Activated CD4-positive, alpha-beta T cell treated with anti-CD3 and anti-CD28 coated beads, Interleukin-2, amount 50 U/mL, for 48 hours (primary cell): Measurements from ENCODE around the gene AKAP7.

Experiments
- DNase-seq, 2 experiments: peaks; one replicate each; pipeline ENCODE4 v3.0.0-alpha.2; 2020

Gene AKAP7

GRCh38 chr6:131134220-131134979 is 867 bp upstream of the AKAP7 start:
- no peak for DNase-seq

GRCh38 chr6:131134980-131135243 is 355 bp upstream of the AKAP7 start:
- DNase-seq = no peak

DNA sequence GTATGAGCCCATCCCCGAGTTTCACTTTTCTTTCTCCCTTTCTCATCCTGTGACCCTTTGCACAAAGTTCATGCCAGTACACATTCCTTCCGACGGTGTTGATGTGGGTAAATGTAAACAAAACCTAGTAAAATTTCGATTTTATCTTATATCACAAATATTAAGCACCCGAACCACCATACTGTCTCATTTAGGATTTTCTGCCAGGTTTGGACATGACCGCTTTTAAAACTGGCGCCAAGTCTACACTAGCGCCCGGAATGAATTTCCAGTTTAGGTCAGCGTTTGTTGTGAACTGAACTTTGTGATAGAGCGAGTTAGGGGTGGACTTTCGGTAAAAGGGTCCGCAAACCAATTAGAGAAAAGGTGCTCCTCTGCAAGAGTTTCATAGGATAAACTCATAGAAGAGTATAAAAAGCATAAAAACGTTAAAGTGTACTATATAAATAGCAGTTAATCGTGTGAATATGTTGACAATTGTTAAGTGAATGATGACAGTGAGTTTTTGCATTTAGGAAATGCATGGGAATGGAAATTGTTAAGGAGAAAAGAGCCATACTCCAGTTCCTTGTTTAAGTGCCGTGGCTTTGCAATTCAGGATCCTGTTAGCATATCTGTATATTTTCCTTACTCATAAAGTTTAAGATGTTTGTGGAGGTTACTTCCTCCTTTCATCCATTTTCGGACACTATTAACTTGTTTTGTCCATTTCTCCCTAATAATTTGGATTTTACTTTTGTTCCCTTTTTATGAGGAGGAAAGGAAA is 937 bp downstream of the AKAP7 start:
- DNase-seq = peak in 1 of 2 experiments; percentile 6

DNA sequence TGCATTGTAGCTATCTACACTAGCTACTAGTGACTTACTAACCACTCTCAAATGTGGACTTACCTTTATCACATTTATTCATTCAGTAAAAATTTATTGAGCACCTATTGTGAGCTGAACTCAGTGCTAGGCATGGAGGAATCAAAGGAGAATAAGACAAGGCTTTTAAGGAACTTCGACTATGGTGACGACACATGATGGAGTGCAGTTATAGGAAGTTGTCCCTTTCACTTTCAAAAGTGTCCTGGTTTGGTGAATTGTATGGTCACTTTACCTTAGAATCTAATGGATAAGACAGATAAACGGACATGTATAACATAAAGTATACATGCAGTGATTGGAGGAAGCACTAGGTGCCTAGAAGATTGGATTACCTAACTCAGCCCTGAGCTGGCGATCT is 4.3 kb downstream of the AKAP7 start:
- no peak for DNase-seq

DNA sequence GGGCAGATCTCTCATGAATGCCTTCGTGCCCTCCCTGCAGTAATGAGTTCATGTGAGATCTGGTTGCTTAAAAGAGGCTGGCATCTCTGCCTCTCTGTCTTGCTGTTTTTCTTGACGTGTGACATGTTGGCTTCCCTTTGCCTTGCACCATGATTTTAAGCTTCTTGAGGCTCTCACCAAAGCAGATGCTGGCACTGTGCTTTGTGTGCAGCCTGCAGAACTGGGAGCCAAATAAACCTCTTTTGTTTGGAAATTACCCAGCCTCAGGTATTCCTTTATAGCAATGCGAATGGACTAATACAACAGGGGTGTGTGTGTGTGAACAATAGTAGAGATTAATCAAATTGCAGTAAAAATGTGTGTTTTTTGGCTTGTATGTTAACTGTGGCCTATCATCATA is 8.1 kb downstream of the AKAP7 start:
- no peak for DNase-seq

DNA sequence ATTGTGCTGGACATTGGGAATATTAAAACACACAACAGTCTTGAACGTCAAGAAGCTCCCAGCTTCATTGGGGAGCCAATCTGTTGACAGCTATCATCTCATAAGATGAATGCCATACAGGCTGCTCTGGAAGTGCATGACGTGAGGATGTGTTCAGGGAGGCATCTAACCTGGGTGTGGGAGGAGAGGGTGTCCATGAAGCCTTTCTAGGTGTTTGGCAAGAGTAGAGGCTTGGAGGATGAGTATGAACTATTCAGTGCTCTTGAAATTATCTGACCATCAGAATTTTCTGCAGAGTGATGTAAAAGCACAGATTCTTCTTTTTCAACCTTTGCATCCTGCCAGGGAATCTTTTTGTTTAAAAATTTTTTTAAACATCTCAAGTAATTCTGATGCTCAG is 11.6 kb downstream of the AKAP7 start:
- DNase-seq = no peak

GRCh38 chr6:131156411-131156810 is 21.1 kb downstream of the AKAP7 start:
- DNase-seq = no peak

GRCh38 chr6:131159578-131159977 is 24.3 kb downstream of the AKAP7 start:
- no peak for DNase-seq

DNA sequence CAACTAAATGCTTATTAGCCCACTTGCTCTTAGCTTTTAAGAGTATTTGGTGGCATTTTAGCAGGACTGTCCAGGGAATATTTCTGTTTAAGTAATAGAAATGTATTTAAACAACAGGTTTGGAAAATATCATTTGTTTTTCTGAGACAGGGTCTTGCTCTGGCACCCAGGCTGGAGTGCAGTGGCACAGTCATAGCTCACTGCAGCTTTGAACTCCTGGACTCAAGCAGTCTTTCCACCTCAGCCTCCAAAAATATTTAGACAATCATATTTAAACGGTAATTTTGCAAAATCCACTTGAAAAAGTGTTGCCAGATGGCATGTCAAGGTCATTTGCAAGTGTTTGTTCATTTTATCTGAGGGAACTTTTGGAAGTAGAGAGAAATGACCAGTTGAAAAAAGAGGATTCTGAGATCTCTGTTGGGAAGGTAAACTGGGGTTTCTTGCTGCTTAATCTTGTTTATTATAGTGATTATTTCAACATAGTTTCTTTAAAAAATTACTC is 25.0 kb downstream of the AKAP7 start:
- no peak for DNase-seq

DNA sequence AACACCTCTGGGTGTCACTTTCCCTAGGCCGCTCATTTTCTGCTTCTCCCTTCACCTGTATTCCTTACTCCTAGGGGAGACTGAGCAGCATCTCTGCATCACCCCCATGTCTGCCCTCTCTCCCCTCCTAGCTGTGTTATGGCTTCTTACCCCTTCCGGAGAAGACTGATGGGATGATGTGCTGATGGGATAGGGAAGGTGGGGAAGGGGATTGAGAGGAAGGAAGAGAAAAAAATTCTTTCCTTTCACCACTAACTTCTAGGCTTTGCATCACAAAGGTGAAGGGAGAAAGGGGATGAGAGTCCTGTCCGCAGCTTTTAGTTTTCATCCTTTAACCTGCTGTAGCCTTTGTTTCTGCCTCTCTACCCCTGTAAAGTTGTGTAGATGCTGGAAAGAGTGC is 26.7 kb downstream of the AKAP7 start:
- no peak for DNase-seq

- no peak for DNase-seq
These were observed 28.6 kb downstream of the AKAP7 start for GRCh38 chr6:131163886-131164285.

GRCh38 chr6:131164506-131164905 is 29.2 kb downstream of the AKAP7 start:
- no peak for DNase-seq

DNA sequence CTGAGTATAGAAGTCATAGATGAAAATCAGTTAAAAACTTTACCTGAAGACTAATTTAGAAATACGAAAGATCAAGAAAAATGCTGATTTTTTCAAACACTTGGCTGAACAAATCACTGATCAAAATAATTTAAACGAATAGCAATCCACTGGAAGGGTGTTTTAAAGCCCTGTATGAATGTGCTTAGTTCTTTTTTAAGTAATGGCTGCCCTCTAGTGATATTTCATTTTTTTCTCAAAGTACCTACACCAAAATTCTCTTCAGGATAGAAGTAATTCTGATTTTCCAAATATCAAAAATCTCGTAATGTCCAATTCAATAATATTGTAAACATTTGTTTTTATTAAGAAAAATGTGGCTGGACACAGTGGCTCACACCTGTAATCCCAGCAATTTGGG is 32.5 kb downstream of the AKAP7 start:
- DNase-seq = no peak

DNA sequence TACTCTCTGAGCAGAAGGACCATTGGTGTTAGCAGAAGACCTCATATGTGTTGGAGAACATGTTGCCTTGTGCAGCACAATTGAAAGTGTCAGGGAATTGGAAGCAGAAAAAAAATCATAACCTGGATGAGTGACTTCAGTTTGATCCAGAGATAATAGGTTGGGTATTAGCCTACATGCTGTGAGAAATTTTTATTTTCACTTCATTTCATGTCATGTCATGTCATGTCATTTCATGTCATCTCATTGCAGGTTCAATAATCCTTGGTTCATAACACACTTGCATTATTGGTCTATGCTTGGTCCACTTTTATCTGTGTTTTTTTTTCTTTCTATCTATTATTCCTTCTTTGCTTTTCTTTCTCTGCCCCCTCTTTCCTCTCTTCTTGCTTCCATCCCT is 34.3 kb downstream of the AKAP7 start:
- no peak for DNase-seq

DNA sequence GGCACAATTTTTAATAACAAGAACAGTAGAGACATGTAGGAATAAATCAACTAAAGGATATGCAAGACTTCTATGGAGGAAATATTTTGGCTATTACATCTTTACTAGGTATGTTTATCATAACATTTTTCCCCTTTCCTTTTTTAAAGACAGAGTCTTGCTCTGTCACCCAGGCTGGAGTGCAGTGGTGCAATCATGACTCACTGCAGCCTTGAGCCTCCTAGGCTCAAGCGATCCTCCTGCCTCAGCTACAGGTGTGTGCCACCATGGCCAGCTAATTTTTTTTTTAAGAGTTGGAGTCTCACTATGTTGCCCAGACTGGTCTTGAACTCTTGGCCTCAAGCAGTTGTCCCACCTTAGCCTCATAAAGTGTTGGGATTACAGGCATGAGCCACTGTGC is 37.0 kb downstream of the AKAP7 start:
- DNase-seq = no peak

- DNase-seq = no peak
These were observed 38.4 kb downstream of the AKAP7 start for GRCh38 chr6:131173680-131174079.

DNA sequence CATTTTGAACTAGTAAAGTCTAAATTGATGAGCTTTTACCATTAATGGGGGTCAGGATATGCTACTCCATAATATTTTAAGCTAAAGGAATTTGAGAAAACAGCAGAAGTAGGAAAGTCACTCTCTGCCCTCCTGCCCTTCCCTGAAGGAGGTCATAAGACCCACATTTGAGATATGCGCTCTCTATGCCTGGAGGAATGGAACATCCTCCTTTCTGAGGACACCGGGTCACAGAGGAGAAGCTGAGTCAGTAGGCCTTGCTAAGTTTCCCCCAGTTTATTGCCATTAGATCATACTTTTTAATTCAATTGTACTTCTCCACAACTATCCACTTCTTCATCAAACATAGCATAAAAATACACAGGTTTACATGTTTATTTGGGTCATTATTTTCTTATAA is 40.3 kb downstream of the AKAP7 start:
- DNase-seq = no peak

DNA sequence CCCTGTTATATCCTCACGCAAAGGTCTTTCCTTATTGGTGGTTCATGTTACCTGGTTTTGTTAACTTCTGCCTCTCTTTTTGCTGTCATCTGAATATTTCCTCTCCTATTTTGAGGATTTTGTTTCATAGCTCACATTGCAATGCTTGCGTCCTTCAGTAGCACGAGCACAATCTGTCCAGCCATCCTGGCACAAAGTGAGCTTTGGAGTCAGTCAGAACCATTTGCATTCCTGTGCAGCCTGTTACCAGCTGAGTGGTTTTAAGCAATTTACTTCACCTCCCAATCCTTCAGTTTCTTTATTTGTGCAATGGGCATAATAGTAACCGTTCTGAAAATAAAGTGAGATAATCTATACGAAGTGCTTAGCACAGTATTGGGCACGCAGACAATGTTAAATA is 42.7 kb downstream of the AKAP7 start:
- no peak for DNase-seq

DNA sequence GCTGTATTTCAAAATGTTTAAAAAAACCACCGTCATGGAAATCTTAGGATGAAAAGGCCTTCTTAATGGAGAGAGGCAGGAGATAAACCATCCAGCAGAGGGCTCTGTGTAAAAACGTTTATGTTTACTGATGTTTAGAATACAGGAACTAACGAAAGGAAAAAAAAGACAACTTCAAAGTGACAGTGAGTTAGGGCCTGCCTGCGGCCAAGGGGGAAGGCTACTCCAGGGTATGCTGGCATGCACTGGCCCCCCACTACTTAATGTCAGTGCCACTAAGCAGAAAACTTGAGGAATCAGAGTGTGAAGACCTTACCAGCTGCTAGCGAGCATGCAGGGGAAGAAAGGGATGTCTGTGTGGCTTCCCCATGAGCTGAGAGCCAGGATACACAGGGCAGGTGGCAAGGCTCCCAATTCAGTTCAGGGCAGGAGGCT is 47.7 kb downstream of the AKAP7 start:
- no peak for DNase-seq

DNA sequence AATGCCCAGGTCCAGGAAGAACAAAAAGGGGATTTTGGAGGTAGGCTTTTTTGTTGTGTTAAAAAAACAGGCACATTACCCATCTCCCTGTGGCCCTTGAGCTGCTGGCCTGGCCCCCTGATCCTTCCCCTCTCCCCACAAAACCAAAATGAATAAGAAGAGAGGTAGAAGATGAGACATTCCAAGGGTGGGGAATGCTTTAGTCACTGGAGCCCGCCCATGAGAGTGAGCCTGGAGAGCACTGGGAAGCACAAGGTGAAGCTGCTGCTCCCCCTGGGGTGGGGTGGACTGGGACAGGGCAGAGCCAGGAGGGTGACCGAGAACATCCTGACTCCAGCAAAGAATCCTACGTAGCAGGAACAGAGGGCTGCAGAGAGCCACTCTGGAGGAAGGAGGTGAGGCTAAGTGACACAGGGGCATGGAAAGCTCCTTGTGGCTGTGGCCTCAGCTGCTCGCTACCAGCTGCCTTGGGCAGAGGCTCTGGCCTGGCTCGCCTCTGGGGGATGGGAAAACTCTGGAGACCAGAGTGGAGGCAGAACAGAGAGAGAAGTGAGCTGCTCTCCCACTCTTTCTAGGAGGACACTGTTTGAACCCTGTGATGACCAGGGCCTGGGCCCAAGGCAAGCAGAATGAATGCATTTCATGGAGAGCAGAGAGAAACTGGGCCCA is 48.3 kb downstream of the AKAP7 start:
- DNase-seq = no peak

DNA sequence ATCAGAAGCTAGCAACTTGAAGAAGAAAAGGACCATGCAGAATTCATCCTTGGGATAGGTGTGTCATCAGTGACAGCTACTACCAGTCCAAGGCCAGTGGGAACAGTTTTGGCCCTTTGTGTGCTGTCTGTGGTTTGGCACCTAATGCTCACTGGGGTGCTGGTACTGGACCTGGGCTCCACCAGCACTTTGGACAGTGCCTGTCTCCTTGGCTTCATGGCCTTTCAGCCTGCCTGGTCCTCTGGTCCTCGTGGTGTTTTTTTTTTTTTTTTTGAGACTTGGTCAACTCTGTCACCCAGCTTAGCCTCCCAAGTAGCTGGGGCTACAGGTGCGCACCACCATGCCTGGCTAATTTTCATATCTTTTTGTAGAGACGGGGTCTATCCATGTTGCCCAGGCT is 56.3 kb downstream of the AKAP7 start:
- DNase-seq = no peak

DNA sequence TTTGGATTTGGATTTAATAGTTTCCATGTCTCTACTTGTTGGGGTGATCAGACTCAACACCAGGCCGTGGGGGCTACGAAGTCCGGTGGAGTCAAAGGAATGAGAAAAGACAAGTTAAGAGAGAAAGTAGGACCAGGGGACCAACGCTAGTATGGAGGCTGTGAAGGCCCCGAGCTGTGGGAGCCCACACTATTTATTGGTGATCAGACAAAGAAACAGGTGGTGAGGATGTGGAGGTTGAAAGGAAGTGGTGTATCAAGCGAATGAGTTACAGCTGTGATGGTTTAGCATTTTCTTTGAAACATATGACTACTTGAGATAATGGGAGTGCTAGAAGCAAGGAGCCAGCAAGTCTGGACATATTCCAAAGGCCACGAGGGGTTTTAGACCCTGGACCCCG is 62.4 kb downstream of the AKAP7 start:
- DNase-seq = no peak

- DNase-seq = peak; percentile 57 to 71
These were observed 64.5 kb downstream of the AKAP7 start for GRCh38 chr6:131199568-131200272.
